DOHH2 (cell line): ENCODE results near the gene ARID5B.

Experiments used
- EZH2phosphoT487 ChIP-seq: fragments of 200-600 bp; sonication (generic); IDR thresholded peaks from 2 replicates; pipeline ENCODE4 v1.6.1; 2017; ENCODE audit warnings: borderline replicate concordance, mild to moderate bottlenecking, antibody characterized with exemption, low read length, moderate library complexity, mixed read lengths
- TF ChIP-seq, protein P1 (sequence below): fragments of 200-600 bp; sonication (generic); IDR thresholded peaks from one replicate; pipeline ENCODE4 v1.5.1; 2014; ENCODE audit warnings: antibody characterized with exemption, mild to moderate bottlenecking, low read depth, low read length; ENCODE audit not compliant: poor library complexity, severe bottlenecking

DNA sequence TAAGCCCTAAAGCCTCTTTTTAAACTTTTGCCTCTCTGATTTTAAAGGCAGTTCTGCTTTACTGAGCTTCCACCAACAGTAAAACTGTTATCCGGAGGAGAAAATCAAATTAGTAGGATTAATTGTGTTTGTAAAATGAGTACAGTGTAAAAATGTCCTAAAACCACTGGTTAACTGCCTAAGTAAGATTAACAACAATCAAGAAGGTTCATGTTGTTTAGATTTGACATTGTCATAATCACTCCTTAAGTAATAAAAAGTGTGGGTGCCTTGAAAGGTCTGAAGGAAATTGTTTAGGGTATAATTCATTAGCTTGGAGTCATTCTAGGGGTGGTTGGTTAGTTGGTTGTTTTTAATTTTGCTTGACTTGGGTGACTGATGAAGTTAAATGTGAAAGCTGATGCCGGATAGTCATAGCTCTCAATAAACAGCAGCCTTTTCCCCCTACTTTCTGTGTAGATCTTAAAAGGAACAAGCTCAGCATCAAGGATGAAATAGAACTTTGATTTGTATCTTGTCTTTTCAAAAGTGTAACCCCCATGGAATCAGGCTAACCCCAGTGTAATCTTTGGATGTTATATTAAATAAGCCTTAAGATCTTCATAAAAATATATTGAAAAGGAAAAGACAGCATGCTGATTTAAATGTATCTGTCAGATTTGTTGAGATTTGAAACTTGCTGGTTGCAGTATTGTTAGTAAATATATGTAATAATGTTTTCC, 148.3 kb downstream of the ARID5B start:
- TF ChIP-seq, protein P1, sequence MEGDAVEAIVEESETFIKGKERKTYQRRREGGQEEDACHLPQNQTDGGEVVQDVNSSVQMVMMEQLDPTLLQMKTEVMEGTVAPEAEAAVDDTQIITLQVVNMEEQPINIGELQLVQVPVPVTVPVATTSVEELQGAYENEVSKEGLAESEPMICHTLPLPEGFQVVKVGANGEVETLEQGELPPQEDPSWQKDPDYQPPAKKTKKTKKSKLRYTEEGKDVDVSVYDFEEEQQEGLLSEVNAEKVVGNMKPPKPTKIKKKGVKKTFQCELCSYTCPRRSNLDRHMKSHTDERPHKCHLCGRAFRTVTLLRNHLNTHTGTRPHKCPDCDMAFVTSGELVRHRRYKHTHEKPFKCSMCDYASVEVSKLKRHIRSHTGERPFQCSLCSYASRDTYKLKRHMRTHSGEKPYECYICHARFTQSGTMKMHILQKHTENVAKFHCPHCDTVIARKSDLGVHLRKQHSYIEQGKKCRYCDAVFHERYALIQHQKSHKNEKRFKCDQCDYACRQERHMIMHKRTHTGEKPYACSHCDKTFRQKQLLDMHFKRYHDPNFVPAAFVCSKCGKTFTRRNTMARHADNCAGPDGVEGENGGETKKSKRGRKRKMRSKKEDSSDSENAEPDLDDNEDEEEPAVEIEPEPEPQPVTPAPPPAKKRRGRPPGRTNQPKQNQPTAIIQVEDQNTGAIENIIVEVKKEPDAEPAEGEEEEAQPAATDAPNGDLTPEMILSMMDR, result no peak
- no peak for TF ChIP-seq EZH2phosphoT487
